Endometrial microvascular endothelial cells (primary cell): ENCODE results near the gene UBAC2. TPM values are rescaled to one million over a fixed set of nuclear protein-coding genes. Genes with fewer than 3 reads are reported as not detected.

Experiments
- in situ Hi-C: cut with HindIII; loops from 2 replicates; pipeline ENCODE4 v1.10.0; 2017; ENCODE audit warnings: low sequenced_read_pairs, low pct_unique_long_range_greater_than_20kb; ENCODE audit errors: inconsistent ontology term
- total RNA-seq: library from RNA; depleted of rRNA; stranded (reverse); fragments of >200 nt; gene quantifications from one replicate; pipeline ENCODE4 v1.2.3, GENCODE V29; 2015; ENCODE audit errors: inconsistent ontology term

The UBAC2 gene
- total RNA-seq, 1 donor from 2014 or later = 56.8 TPM

DNA sequence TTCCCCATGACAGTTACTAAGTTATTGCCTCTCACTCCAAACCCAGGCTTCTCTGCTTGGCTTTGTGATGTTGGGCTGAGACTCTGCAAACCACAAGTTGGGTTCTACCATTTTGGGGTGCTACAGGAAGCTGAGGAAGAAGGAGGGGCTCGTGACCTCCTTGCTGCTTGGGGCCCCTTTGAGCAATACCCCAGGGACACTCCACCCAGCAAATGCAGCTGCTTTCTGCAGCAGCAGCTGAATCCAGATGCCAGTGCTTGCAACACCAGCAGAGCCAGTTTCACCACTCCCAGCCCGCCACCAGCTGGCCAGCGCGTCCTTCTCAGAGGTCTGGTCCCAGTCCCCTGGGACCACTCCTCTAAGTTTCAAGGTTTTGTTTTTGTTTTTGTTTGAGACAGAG, 22.0 kb upstream of the UBAC2 start:
- in situ Hi-C loops = no loop called here

DNA sequence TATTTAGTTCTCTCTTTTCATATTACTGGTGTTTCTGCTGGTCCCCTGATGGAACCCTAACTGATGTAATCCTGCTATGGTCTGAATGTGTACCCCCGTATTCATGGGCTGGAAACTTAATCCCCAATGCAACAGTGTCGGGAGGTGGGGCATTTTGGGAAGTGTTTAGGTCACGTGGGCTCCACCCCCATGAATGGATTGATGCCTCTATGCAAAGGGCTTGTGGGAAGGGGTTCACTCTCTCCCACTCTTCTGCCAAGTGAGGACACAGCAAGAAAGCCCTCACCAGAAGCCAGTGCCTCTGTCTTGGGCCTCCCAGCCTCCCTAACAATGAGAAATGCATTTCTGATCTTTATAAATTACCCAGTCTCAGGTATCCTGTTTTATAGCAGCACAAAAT, 21.2 kb upstream of the UBAC2 start:
- in situ Hi-C loops = no loop called here

DNA sequence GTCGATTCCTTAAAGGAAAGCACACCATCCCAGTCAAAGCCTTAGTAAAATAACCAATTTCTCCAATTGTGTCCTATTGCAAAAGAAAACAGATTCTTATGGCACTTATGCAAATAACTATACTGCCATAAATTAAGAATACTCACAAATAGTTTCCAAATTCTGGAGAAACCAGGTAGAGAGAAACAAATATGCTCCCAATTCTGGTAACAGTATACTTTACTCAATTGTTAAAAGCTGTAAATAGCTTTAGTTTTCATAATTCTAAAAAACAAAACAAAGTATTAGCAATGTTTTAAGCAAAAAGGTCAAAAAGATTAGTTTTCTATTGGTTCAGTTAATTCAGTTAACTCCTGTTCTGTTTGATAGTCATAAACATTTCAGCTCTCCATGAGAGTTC, 18.2 kb upstream of the UBAC2 start:
- in situ Hi-C loops = no loop called here

DNA sequence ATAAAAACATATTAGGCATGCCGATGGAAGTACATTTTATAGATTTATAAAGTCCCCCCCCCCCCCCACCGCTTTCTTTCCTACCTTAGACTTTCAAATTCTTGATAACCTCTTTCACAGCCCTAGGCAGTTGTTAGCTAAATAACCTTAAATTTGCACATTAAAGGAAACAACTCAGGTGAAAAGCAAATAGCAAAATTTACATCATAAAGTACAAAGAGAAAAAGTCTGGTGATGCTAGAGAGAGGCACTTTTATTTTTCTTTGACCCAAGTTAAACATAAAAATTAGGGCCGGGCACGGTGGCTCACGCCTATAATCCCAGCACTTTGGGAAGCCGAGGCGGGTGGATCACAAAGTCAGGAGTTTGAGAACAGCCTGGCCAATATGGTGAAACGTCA, 15.0 kb upstream of the UBAC2 start:
- in situ Hi-C loops = no loop called here

DNA sequence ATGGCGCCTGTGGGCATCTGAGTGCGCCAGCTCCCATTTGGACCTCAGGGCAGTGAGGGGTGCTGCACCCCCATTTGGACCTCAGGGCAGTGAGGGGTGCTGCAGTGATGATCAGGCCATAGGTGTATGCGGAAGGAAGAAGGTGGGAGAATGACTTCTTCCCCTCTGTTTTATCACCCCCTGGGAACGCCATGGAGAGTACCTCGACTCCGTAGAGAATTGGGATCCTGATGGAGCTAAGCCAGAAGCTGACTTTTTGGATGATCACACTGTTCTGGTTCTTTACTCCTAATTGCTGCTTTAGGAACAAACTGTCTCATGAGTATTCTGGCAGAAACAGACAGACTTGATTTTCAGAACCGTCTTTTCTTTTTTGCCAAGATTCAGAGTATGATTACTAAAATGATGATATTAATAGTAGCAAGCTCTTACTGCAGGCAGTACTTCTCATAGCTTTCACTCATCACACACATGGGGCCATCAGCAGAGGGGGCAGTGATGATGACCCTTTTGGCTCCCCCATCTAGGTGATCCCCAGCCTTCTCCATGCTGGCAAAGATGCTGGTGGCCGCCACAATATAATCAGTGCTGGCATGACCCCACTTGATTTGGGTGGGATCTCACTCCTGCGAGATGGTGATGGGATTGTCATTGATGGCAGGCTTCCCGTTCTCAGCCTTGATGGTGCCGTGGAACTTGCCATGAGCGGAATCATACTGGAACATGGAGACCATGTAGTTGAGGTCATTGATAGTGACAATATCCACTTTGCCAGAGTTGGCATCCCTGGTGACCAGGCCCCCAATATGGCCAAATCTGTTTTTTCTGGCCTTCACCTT, 10.3 kb upstream of the UBAC2 start:
- in situ Hi-C loops = no loop called here

DNA sequence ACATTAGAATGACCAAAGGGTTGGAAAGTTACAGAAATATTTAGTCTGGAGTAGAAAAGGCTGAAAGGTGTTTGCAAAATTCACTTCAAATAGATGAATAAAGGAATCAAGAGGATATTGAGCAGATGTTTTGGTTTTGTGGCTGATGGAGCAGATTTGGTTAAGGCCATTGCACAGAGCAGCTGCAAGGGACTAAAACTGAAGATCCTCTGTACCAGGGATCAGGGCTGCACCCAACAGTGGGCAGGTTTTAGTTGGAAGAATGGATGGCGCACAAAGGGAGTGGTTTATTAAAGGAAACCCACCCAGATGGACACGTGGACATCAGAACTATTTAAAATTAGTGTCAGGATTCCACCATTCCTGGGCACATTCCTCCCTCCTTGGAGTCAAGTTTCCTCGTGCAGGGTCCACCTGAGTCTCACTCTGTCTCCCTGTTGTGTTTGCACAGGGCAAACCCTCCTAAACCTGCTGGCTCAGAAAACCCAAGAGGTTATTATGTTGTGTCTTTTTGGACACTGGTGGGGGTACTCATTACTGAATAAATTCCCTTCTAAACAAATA, 9.2 kb upstream of the UBAC2 start:
- in situ Hi-C loops = no loop called here

DNA sequence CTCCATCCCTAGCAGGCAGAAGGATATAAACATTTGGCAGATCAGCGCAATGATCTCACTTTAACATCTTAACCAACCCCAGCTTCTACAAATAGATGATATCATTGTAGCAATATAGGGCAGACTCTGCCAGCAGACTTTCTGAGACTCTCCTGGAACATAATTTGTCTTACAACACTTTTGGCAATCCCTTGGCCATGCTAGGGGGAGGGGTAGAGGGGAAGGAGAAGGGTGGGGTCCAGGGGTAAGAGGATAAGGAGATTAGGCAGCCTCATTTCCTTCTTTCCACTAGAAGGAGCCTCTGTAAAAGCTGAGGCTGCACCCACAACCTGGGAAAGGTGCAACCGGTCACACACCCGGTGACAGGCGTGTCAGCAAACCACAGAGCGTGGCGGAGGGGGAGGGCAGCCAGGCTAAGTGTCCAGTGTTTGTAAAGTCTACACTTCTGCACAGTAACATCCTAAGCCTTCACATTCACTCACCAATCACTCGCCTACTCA, 8.7 kb upstream of the UBAC2 start:
- in situ Hi-C loops = no loop called here

DNA sequence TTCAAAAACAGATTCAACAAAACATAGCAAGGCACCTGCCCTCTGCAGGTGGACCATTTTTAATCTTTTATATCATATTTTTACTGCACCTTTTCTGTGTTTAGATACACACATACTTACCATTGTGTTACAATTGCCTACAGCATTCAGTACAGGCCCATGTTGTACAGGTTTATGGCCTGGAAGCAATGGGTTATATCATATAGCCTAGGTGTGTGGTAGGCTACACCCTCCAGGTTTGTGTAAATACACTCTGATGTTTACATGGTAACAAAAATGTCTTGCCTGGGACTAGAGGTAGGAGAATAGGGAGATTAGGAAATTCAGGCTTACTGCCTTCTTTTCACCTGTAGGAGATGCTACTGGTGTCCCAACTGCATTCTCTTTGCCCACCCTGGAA, 8.2 kb upstream of the UBAC2 start:
- in situ Hi-C loops = no loop called here

DNA sequence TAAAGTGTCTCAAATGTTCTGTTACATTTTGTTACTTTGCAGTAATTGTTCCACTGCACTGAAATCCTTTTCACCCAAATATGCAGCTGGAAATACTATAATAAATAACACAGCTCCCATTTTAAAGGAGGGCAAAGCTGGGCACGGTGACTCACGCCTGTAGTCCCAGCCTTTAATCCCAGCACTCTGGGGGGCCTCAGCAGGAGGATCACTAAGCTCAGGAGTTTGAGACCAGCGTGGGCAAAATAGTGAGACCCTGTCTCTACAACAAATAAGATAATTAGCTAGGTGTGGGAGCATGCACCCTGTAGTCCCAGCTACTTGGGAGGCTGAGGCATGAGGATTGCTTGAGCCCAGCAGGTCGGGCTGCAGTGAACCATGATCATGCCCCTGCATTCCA, 7.5 kb upstream of the UBAC2 start:
- in situ Hi-C loops = no loop called here

DNA sequence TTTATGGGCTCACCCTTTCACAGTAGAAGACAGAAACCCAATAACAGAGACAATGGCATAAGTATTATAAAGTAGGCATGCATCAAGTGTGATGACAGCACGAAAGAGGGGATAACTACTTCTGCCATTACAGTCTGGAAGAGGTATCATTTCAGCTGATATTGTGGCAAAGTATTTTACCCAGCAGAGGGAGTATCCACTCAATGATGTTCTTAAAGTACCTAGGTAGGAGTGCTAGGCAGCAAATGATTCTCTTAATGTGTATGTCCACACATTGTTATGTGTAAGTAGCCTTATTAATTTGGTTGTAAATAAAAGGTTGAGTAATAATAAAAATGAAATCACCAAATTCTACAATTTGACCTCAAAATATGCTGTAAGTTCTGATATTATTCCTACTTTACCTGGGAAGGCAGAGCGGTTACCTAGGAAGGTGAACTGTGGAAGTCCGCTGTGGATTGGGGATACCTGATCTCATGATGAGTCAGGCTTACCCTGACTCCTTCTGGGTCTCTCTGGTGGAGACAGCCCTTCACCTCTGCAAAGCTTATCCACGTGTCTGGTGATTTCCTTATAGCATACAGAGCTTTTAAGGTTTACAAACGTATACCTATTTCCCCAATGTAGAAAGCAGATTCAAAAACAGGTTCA, 4.1 kb upstream of the UBAC2 start:
- in situ Hi-C loops = no loop called here

DNA sequence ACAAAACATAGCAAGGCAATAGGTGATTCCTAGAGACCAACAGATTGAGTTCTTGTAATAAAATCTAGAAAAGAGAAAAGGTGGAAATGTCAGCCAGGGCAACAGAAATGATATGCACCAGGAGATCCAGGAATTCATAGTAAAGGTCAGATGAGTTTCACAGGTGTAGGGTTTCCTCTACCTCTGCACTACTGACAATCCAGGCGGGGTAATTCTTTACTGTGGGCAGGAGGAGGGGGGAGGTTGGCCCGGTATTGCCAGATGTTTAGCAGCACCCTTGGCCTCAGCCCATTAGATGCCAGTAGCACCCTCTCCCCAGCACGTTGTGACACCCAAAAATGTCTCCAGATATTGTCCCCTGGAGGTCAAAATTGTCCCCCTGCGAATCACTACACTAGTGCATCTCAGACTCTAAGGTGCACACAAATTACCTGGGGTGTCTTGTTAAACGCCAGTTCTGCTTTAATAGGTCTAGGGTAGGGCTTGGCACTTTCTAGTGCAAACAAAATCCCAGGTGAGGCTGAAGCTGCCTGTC, 3.5 kb upstream of the UBAC2 start:
- in situ Hi-C loops = no loop called here

DNA sequence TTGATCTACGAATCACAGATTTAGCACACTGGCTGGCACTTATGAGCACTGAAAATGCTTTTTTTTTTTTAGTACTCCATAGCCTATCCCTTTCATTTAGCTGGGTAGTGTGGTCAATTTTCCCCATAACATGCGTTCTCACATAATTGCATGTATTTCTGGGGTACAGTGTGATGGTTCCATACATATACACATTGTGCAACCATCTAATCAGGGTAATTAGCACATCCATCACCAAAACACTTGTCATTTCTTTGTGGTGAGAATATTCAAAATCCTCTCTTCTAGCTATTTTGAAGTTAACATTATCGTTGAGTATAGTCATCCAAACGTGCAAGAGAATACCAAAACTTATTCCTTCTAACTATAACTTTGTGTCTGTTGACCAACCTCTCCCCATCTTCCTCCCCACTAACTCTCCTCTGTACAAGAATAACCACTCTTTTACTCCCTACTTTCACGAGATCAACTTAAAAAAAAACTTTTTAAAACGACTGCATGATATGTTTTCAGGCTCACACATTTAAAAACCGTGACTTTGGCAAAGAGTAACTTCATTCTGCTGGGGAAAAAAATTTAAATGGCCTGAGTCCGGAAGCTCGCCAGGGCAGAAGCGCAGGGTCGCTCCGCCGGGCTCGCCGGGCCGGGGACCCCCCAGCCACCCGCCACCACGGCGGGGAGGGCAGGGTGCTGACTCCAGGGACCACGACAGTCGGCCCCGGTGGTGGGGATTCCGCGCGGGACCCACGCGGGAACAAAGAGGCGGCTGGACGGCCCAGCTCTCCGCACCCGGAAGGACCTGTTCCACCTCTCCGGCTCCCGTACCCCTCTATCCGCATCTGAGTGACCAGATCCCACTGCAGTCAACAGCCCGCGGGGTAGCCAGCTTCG, 868 bp upstream of the UBAC2 start:
- in situ Hi-C loops = no loop called here

DNA sequence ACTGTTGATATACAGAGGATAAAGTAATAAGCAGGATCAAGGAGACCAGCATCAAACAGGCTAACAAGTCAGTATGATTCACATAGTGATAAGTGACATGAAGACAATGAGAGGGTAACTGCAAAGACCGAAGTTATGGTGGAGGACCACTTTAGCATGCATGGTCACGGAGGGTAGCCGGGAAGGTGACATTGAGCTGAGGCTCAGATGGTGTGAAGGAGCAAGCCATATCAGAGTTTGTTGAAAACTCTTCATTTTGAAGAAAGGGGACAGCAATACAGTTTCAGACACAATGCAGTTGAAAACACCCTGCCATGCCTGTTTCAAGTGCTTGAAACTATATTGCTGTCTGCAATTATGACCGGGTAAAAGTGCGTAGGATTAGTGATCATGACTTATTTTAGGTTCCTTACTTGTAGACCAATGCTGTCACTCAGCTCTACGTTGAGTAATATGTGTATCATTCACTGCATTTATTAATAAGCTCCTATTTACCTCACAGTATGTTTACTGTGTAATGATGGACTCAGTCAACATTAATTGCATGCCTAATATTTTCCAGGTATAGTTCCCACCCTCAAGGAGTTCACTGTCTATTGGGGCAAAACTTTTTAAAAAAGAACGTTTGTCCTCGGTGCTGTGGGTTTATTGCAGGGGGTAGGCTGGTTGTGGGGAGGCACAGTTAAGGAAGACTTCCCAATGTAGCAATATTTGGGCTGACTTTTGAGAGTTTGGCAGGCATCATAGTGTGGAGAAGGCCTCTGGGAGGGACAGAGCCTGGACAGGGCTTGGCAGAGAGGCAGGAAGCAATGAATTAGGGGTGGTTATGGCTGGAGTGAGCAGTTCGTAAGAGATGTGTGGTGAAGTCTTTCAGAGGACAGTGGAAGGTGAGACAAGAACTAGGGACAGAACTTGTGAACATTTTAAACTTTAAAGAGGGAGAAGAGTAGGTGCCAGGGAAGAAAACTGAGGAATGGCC, 3.2 kb downstream of the UBAC2 start:
- in situ Hi-C loops = no loop called here

DNA sequence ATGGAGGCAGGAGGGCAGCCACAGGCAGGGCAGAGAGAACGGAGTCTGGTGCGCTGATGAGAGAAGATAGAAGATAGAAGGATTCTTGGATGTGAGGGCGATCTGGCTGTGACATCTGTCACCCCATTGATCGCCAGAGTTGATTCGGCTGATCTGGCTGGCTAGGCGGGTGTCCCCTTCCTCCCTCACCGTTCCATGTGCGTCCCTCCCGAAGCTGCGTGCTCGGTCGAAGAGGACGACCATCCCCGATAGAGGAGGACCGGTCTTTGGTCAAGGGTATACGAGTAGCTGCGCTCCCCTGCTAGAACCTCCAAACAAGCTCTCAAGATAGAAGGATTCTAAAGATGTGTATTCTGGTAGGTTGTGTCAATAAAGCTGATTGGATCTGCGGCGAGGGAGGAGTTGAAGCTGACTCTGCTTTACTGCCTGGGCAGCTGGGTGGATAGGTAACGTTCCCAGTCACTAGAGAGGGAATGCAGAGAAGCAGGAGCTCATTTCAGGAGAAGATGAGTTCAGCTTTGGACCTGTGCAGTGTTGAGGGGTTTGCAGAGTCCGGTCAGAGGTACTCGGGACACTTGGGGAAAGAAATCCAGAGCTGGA, 5.1 kb downstream of the UBAC2 start:
- in situ Hi-C loops = no loop called here

DNA sequence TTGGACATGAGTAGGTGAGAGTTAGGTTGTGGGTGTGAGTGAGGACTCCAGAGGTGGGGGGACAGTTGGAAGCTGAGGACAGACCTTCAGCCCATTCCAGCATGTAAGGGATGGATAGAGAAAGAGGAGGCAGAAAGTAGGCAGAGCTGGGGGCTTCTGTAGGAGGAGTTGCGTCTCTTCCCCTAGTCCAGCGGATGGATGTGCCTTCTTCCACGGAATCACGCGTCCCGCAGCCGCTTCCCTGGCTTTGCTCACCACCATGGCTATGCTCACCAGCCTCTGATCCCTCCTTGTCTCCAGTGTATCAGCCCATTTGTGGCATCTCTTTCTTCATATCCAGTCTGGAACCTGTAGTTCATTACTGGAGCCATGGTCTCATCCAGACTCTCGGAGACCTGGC, 5.6 kb downstream of the UBAC2 start:
- in situ Hi-C loops = no loop called here

DNA sequence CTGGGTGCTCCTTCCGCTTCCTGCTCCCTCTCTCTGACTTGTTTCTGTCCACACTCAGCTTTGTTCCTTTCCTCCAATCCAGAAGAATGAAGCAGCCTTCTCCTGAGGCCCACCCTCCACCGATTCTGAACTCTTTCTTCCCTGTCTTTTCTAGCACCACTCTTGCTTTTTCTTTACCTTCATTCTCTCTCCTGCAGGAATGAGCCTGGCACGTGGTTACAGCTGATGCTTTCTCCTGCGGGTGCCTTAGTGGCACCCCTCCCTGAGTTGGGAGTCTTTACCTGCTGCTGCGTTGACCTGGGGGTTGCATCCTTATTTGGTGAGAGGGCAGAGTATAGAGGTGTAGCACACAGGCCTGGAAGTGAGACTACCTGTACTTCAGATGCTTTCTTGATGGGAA, 6.2 kb downstream of the UBAC2 start:
- in situ Hi-C loops = no loop called here

DNA sequence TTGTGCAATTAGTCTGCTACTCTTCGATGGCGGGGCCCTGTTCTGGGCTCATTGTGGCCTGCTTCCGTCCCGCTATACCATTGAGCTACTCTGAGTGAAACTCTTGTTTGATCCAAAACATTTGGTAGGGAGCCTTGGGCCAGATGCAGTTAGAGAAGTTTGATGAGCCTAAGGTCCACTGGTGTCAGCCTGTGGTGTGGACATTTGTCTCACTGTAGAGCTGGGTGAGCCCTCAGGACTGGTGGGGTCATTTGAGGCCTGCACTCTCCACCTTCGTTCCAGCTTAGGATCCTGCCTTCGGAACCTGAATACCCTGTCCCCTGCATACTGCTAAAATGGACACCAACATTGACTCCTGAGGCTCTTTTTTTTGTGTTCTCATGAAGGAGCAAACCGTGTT, 6.9 kb downstream of the UBAC2 start:
- in situ Hi-C loops = no loop called here

DNA sequence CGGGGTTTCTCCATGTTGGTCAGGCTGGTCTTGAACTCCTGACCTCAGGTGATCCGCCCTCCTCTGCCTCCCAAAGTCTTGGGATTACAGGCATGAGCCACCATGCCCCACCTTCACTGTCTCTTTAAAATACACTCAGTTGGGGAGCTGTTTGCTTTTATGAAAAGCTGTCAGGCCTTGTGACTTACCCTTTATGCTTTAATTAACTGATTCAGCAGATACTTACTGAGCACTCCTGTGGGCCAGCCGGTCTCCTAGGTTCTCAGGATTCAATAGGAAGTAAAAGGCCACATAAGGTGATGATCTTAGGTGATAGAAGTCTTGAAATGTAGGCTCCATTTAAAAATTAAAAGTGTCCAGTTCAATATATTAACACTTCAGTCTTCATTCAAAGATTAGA, 7.5 kb downstream of the UBAC2 start:
- in situ Hi-C loops = no loop called here
